NCI-H1436 treated with DMSO at 0.1 percent for 48 hours (cell line): ENCODE measurements around the gene SHANK2.

Source experiments
- DNase-seq: peaks from one replicate; lab custom pipeline; 2025; lab: John Stamatoyannopoulos, UW

Gene SHANK2

GRCh38 chr11:71222318-71223080 lies 29.9 kb downstream of the SHANK2 start:
- DNase-seq = no peak

GRCh38 chr11:71221821-71222220 lies 30.6 kb downstream of the SHANK2 start:
- DNase-seq = no peak

- no peak for DNase-seq
Observed at GRCh38 chr11:71221201-71221600, 31.2 kb downstream of the SHANK2 start.

GRCh38 chr11:71218789-71219499 lies 33.4 kb downstream of the SHANK2 start:
- DNase-seq = no peak

GRCh38 chr11:71215425-71215965 lies 36.9 kb downstream of the SHANK2 start:
- DNase-seq = no peak

- DNase-seq = no peak
Observed at GRCh38 chr11:71214553-71215424, 37.6 kb downstream of the SHANK2 start.

GRCh38 chr11:71213696-71214552 lies 38.5 kb downstream of the SHANK2 start:
- no peak for DNase-seq

- no peak for DNase-seq
Observed at GRCh38 chr11:71212871-71213559, 39.4 kb downstream of the SHANK2 start.

- no peak for DNase-seq
Observed at GRCh38 chr11:71211631-71212030, 40.7 kb downstream of the SHANK2 start.

- DNase-seq = no peak
Observed at GRCh38 chr11:71210861-71211260, 41.5 kb downstream of the SHANK2 start.

GRCh38 chr11:71209656-71210055 lies 42.7 kb downstream of the SHANK2 start:
- DNase-seq = no peak

GRCh38 chr11:71209181-71209580 lies 43.2 kb downstream of the SHANK2 start:
- no peak for DNase-seq

- DNase-seq = no peak
Observed at GRCh38 chr11:71208011-71208774, 44.2 kb downstream of the SHANK2 start.

- no peak for DNase-seq
Observed at GRCh38 chr11:71207563-71207962, 44.8 kb downstream of the SHANK2 start.

- no peak for DNase-seq
Observed at GRCh38 chr11:71206186-71206585, 46.2 kb downstream of the SHANK2 start.

GRCh38 chr11:71204748-71205664 lies 47.4 kb downstream of the SHANK2 start:
- no peak for DNase-seq

GRCh38 chr11:71204294-71204693 lies 48.1 kb downstream of the SHANK2 start:
- no peak for DNase-seq

- no peak for DNase-seq
Observed at GRCh38 chr11:71203681-71204080, 48.7 kb downstream of the SHANK2 start.

- DNase-seq = no peak
Observed at GRCh38 chr11:71202966-71203365, 49.4 kb downstream of the SHANK2 start.
